GM21825 (cell line): ENCODE data around the gene CLIC1.

Experiments
- ATAC-seq: cut with Tn5 transposase; IDR thresholded peaks from one replicate; pipeline ENCODE4 v1.9.1; 2021; ENCODE audit warnings: mild to moderate bottlenecking, moderate library complexity; ENCODE audit not compliant: unreplicated experiment

Gene CLIC1

GRCh38 chr6:31740397-31741223 lies 4.3 kb upstream of the CLIC1 start:
- no peak for ATAC-seq

- ATAC-seq, result peak; percentile 56
Measured at GRCh38 chr6:31739639-31740396, 3.5 kb upstream of the CLIC1 start, which contains the start of gene MSH5. Gene MSH5, plus strand, starts transcription at chr6:31740005. Its CDS starts 462 bp downstream, at chr6:31740467.

GRCh38 chr6:31737991-31738979 lies 2.0 kb upstream of the CLIC1 start:
- peak; percentile 22 for ATAC-seq

- no peak for ATAC-seq
Measured at GRCh38 chr6:31737315-31737990, 1.1 kb upstream of the CLIC1 start.

GRCh38 chr6:31736768-31737314 lies 511 bp upstream of the CLIC1 start:
- no peak for ATAC-seq

GRCh38 chr6:31734821-31735406 lies 1.4 kb downstream of the CLIC1 start:
- no peak for ATAC-seq

- no peak for ATAC-seq
Measured at GRCh38 chr6:31734247-31734820, 2.0 kb downstream of the CLIC1 start.

GRCh38 chr6:31733734-31734133 lies 2.6 kb downstream of the CLIC1 start:
- ATAC-seq, result no peak

GRCh38 chr6:31732029-31732428 lies 4.3 kb downstream of the CLIC1 start:
- no peak for ATAC-seq

GRCh38 chr6:31730631-31731086 lies 5.7 kb downstream of the CLIC1 start:
- ATAC-seq, result no peak

- ATAC-seq, result no peak
Measured at GRCh38 chr6:31729979-31730630, 6.2 kb downstream of the CLIC1 start.

- ATAC-seq, result peak; percentile 31
Measured at GRCh38 chr6:31729515-31729978, 6.8 kb downstream of the CLIC1 start.

- no peak for ATAC-seq
Measured at GRCh38 chr6:31728767-31729514, 7.4 kb downstream of the CLIC1 start, which contains the start of gene DDAH2. Gene DDAH2, minus strand, starts transcription at chr6:31729299. Its CDS starts 138 bp downstream, at chr6:31729161.

- ATAC-seq, result no peak
Measured at GRCh38 chr6:31727717-31728671, 8.3 kb downstream of the CLIC1 start.

GRCh38 chr6:31727034-31727716 lies 9.2 kb downstream of the CLIC1 start:
- no peak for ATAC-seq
